ENCODE measurements around the gene NOVA2.
A peak's percentile ranks its signal among the peaks of the same experiment; 100 is the strongest.
"Not testable (repeated sequence)": the region's sequence is repeated elsewhere in the genome, so short reads cannot be mapped to it uniquely, and the experiment has no call there.

Gene NOVA2

DNA sequence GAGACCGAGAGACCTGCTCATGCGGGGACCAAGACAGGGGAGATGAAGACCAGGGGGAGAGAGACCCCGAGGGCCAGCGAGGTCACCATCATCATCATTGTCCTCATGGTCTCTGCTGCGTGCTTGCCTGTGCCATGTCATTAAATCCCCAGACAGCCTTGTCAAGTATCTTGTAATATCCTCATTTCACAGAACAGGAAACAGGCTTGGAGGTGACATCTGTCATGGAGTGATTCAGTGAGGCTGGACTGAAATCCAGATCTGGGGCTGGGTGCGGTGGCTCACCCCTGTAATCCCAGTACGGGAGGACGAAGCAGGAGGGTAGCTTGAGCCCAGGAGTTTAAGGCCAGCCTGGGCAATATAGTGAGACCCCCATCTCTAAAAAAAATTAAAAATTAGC, 53.2 kb downstream of the NOVA2 start:
- DNase-seq = no peak

DNA sequence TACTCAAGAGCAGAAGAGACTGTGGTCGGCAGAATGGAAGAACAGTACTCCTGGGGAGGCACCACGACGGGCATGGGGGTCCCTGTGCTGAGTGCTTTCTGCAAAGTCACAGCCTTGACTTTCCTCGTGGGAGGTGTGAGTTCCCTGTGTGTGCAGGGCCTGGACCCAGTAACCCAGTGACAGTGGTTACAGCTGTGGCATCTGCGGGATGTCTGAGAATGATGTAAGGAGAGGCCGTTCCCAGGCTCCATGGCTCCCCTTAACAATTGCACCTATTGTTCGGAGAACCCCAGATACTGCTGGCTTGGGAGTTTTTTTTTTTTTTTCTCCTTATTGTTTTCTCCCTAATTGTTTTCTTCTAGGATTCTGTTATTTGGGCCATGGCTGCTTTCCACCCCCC, 54.0 kb downstream of the NOVA2 start:
- DNase-seq = no peak

DNA sequence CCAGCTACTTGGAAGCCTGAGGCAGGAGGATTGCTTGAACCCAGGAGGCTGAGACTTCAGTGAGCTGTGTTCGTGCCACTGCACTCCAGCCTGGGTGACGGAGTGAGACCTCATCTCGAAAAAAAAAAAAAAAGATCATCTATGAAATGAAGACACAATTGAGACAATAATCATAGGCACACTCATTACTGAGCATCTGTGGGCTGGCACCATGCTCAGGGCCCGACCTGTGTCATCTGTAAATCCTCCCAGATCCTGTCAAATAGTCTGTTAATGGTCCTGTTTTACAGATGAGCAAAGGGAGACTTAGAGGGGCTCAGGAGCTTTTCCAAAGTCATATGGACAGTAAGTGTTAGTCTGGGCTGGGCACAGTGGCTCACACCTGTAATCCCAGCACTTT, 54.9 kb downstream of the NOVA2 start:
- no peak for DNase-seq

DNA sequence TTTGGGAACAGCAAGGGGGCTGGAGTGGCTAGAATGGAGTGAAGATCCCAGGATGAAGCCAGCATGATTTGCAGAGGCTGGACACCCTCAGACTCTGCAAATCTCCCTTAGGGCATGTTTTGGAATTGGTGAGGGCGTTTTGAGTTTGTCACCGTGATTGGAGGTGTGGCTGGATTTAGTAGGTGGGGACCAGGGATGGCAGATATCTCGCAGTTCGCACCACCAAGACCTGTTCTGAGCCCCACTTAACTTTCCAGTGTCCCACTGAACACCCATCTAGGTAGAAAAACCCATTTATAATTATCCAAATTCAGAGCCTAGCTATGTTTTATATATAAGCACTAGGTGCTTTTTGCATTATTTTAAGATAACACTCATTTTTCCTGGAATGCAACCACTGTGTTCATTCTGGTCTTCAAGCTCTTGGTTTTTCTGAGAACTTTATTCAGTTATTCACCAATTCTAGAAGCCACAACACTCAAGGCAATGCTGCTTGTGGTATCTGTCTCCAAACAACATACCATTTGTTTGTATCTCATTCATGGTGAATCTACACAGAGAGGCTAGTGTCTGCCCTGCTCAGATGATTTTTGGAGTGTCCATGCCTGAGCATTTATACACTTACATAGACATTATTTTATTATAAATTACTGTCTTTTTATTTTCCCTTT, 56.1 kb downstream of the NOVA2 start:
- DNase-seq = no peak

DNA sequence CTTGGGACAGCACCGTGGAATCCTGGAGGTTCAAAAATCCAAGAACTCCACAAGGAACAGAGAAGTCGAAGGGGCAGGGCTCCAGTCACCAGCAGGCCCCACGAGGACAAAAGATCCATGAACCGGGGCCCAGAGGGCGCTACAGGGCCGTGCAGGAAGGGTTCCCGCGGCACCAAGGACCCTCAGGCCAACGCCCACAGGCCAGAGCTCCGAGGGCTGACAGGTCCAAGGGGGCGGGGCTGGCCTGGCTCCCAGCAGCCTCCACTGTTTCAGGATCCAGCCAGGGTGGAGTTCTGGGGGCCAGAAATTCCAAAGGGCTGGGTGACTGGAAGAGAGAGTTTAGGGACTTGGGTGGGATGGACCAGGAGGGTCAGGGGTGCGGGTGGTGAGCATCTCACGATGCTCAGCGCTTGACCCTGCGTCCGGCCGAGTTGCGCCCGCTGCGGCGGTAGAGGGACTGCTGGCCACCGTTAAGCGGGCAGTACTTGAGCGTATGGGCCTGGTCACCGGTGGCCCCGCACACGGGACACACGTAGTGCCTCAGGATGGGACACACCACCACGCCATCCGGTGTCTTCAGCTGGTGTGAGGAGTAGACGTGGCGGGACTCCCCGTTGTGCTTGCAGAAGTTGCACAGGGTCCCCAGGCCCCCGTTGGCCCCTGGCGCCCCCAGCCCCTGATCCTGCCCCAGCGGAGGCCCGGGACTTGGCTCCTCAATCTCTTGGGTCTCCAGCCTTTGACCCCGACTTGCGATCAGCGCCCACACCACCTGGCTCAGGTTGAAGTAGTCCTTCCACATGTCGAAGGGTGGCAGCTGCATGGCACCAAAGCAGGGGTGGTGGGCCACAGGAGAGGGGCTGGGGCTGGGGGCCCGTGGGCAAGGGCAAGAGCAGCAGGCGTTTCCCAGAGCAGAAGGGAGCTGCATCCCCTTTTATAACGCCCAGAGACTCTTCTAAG, 59.5 kb downstream of the NOVA2 start, which contains the start of gene NANOS2:
Gene NANOS2 (minus strand): TSS at position 905 of the 957 bp plus-strand sequence. CDS start 85 bp downstream, at position 820.
- no peak for DNase-seq

DNA sequence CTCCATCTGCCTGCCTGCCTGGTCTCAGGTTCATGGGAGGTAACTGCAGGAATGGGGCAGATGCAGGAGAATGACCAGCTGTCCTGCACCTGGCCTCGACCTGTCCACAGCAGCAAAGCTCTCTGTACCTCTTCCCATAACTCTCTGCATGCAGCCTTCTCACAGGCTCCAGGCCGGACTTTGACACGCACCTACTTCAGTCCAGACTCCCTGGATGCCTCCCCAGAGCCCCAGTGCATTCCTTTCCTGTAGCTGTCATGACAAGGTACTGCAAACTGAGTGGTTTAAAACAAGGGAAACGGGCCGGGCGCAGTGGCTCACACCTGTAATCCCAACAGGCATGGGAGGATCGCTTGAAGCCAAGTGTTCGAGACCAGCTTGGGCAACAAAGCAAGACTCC, 62.4 kb downstream of the NOVA2 start:
- DNase-seq = no peak

DNA sequence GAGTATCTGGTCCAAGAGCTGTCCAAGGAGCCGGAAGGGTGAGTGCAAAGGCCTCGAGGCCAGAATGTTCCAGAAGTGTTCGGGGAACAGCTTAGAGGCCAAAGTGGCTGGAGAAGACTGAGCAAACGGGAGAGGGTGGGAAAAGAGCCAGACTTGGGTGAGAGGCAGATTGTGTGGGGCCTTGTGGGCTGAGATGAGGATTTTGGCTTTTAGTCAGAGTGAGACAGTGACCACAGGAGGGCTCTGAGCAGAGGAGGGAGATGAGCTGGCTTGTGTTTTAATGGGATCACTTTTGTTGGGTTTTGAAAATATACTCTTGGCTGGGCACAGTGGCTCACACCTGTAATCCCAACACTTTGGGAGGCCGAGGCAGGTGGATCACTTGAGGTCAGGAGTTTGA, 64.7 kb downstream of the NOVA2 start:
- no peak for DNase-seq

DNA sequence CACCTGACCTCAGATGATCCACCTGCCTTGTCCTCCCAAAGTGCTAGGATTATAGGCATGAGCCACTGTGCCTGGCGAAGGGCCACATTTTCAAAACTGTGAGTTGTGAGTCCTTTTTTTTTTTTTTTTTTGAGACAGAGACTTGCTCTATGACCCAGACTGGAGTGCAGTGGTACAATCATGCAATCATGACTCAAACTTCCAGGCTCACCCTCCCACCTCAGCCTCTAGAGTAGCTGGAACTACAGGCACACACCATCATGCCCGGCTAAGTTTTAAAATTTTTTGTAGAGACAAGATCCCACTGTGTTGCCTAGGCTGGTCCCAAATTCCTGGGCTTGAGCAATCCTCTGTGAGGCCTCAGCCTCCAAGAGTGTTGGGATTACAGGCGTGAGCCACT, 67.4 kb downstream of the NOVA2 start:
- no peak for DNase-seq

DNA sequence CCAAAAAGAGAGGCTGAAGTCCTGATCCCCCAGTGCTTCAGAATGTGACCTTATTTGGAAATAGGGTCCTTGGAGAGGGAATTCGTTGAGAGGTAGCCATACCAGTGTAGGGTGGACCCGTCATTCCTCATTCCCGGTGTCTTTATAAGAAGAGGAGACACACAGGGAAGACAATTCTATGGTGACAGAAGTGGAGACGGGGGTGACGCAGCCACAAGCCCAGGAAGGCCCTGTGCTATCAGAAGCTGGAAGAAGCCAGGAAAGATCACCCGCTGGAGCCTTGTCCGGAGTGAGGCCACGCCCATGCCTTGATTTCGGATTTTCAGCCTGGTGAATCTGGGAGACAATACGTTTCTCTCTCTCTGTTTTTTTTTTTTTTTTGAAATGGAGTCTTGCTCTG, 68.7 kb downstream of the NOVA2 start:
- no peak for DNase-seq

DNA sequence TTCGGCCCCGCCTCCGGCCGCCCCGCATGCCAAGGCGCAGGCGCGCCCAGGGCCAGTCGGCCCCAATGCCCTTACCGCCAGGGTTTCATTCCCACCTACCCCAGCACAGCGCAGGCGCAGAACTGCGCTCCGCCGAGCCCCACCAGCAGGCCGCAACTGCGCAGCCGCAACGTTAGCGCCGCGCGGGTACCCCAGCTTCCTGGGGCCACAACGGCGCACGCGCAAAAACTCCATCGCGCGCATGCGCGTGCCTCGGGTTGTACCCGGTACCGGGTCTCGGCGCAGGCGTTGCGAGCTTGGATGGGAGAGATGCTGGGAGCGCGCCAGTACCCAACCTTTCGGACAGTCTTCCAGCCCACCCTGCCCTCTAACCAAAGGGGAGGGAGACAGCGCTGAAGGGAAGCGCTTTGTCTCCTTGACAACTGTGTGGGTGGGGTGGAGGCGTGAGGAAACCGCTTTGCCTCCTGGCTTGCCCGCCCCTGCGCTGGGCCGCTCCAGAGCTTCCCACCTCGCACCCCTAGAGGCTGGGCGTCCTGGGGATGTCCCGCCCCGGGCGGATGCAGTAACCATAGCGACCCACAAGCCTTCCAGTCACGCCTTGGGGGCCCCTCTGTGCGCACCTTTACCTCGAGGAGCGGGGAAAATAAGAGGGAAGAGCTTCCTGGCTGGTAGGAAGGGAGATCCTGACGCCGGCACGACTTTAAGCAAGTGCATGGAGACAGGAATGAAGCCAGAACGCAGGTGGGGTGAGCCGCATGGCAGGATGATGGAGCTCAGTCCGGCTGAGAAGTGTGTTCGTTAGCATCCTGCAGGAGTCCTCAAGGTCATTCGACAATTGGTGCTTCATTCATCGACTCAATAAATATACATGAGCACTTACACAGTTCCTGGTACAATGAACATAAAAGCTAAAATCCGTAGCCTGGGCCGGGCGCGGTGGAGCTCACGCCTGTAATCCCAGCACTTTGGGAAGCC, 70.7 kb downstream of the NOVA2 start:
- peak; percentile 97 for DNase-seq

DNA sequence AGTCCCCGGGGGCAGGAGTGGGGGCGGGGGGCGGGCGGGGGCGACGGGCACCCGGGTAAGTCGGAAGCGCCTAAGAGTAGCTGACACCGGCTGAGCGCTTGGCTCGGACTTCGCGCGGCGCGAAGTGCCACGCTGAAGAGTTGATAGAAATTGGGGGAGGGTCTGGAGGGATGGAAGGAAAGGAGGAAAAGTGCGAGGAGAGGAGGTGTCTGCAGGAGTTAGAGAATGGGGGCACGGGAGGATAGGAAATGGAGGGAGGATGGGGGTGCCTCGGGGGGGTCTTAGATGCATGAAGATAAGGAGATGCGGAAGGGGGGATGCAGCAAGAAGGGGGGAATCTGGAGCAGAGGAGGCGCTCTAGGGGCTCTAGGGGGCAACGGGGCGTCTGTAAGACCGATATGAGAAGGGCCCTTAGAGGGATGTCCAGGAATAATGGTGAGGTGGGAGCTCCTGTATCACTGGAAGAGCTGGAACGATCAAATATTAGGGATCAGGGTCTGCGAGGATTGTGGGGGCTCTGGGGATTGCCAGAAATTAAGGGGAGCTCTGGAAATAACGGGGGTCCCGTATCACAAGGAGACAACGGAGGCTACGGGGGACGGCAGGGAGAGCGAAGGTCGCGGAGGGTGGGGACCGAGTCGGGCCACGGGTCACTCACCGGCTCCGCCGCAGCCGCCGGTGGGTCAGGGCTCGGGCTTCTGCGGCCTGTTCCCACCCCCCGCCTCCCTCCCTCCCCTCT, 71.6 kb downstream of the NOVA2 start, which contains the start of gene MYPOP:
Gene MYPOP (minus strand): TSS at position 702 of the 739 bp plus-strand sequence. CDS start 840 bp downstream, outside the sequence.
- DNase-seq = no peak

DNA sequence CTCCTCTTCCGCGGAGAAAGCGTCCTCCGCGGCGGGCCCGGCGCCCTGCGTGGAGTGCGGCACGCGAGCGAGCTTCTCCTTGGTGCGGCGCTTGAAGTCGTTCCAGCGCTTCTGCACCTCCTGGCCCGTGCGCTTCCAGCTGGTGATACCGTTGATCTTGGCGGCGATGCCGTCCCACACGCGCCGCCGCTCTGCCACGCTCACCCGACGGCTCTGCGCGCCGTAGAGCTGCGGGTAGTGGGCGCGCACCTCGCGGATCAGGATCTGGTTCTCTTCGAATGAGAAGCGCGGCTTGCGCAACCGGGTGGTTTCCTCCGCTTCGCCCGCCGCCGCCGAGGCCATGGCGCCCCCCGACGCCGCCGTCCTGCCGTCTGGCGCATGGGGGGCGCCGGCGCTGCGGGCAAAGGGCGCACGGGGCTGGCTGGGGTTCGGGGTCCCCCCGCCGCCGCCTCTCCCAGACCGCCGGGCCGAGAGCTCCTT, 72.2 kb downstream of the NOVA2 start:
- DNase-seq = peak; percentile 11

DNA sequence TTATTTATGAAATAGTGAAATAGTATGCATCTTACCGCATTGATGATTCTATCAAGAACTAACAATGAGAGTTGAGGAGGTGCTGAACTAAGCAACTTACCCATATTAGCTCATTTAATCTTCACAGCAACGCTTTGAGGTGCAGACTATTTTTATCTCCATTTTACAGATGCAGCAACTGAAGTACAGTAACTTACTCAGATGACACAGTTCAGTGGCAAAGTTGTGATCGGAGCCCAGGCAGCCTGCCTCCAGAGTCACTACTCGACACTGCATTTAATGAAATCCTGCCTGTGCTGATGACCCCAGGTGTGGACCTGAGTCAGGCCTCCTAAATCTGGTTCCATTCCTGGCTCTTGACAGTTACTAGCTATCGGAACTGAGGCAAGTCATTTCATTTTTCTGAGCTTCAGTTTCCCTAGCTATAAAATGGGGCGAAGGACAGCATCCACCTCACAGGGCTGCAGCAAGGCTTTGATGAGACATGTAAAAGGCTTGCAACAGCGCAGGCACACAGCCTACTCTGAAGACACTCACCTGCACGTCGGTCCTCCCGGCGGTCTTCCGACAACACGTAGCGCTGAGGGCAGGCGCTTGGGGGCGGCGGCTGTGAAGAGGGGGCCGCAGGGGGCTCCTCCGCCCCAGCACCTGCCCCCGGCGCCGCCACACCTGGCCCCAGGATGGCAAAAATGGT, 72.8 kb downstream of the NOVA2 start:
- no peak for DNase-seq

DNA sequence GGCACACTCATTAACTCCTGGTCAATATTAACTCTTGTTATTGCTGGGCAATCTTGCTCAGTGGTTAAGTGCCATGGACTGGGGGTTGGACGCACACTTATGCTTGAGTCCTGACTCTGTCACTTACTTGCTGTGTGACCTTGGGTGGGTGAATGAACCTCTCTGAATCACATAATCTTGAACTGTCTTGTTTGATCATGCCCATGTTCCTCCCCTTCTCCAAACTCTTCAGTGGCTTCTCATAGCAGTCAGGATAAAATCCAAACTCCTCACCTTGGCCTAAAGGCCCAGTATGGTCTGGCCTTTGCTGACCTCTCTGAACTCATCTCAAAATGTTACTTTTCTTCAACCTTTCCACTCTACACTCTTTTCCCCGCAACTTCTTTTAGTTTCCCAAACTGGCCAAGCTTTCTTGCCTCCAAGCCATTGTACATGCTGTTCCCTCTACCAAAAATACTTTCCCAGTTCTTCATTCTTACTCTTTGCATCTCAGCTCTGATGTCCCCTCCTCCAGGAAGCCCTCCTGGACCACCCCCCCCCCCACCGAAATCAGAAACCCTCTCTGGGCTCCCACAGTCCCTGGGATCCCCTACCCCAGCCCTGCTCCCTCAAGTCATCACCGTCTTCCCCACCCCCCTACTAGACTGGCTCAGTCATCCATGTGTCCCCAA, 73.6 kb downstream of the NOVA2 start:
- DNase-seq = no peak

DNA sequence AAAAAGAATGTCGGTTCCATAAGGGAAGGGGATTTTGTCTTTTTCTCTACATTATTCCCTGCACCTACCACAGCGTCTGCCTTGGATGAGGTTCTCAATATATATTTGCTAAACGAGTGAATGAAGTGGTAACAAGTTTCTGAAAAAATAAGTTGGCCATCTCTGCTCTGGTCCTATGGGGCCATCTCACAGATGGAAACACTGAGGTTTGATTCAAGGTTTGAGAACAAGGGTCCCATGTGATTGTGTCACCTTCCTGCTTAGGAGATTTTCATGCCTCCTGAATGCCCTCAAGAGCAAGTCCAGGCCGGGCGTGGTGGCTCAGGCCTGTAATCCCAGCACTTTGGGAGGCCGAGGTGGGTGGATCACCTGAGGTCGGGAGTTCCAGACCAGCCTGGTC, 74.4 kb downstream of the NOVA2 start:
- DNase-seq = no peak

DNA sequence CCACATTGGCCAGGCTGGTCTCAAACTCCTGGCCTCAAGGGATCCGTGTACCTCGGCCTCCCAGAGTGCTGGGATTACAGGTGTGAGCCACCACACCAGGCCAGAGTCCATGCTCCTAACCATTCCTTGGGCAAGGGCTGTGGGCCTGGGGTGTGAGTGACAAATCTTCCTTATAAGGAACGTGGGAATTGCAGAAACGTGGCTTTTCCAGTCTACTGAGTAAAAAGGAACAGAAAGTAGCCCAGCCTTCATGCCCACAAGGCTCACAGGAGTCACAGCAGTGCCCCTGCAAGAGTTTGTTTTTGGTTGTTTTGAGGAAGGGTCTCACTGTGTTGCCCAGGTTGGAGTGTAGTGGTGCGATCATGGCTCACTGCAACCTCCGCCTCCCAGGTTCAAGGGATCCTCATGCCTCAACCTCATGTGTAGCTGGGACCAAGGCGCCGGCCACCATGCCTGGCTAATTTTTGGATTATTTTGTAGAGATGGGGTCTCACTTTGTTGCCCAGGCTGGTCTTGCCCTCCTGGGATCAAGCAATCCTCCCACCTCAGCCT, 76.3 kb downstream of the NOVA2 start:
- DNase-seq = no peak

DNA sequence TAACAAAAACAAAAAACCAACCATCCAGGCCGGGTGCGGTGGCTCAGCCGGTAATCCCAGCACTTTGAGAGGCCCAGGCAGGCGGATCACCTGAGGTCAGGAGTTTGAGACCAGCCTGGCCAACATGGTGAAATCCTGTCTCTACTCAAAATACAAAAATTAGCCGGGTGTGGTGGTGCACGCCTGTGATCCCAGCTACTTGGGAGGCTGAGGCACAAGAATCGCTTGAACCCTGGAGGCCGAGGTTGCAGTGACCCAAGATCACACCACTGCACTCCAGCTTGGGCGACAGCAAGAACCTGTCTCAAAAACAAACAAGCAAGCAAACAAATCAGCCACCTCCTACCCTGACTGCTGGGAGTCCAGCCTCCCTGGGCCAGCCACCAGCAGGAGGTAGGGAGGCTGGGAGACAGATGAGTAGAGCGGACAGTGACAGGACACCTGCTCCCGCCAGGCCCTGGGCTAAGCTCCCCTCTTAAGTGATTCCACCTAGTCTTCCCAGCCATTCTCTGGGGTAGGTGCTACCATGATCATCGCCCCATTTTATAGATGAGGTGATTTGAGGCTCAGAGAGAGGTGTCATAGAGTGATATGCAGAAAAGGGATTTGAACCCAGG, 77.6 kb downstream of the NOVA2 start:
- not testable (repeated sequence) for DNase-seq

DNA sequence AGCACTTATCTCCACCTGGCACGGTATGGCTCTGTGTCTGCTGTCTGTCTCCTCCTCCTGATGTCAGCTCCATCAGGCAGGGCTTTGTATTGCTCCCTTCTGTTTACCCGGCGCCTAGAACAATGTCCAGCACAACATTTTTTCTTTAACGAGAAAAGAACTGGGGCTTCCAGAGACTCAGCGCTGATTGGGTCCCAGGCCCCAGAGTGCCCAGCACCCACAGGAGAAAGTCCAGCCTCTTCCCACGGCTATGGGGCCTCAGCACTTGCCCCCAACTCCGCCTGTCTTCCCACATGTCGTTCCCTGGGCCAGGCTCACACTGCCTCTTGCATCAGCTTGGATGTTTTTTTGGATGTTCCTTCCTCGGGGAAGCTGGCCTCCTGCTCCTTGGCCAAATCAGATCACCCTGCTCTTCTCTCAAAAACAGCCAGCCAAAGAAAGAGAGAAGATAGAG, 78.1 kb downstream of the NOVA2 start:
- no peak for DNase-seq

DNA sequence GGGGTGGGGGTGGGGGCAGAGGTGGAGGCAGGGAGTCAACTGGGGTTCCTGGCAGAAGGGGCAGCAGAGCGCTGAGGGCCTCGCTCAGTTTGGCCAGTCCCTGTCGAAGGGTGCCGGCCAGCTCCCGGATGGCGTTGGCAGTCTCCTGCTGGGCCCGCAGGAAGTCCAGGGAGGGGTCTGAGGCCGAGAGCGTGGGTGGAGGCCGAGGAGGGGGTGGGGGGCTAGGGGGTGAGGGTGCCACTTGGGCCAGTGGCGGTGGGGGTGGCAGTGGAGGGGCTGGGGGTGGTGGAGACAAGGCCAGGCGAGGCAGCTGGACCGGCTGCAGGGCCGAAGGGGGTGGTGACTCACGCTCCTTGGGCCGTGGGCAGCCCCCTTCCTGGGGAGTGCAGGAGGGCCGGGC, 82.8 kb downstream of the NOVA2 start:
- no peak for DNase-seq

All from stimulated activated naive CD4-positive, alpha-beta T cell treated with Interleukin-2 at 50 U/mL for 16 hours (primary cell).